HG02678 (cell line): ENCODE measurements around the gene JADE3.

Experiments
- ATAC-seq: cut with Tn5 transposase; IDR thresholded peaks from one replicate; pipeline ENCODE4 v1.9.1; 2021; ENCODE audit warnings: mild to moderate bottlenecking, moderate library complexity; ENCODE audit not compliant: unreplicated experiment

JADE3 gene

GRCh38 chrX:47101206-47101605, 189.0 kb downstream of the JADE3 start:
- ATAC-seq, result no peak
